Measurements from ENCODE around the gene ACTG2.

Gene ACTG2

DNA sequence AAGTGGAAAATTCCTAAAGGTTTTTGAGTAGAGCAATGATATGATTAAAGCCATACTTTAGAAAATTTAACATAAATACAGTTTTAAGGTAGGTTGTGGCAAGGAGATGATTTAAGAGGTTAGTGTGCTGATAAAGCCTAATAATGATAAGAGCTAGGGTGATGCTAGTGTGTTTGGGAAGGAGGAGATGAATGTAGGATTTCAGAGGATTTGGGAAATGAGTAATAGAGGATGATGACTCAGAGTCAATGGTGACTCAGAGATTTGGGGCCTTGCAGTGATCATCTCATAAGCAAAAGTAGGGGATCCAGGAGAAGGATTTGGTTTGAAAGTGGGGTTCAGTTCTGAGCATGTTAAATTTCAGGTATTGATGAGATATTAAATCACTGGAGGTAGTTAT is 40.8 kb upstream of the ACTG2 start:
- no peak overlapping the region for H3K4me3 ChIP-seq (ENCODE audit: insufficient read depth, low read length, poor library complexity, severe bottlenecking)
- no peak overlapping the region for H3K27ac ChIP-seq (ENCODE audit: low read depth, low read length)
- no peaks in the 10 kb centered on the region for H3K9me2 ChIP-seq (replicated peaks; ENCODE audit: insufficient read depth, low read length)
- no peaks in the 10 kb centered on the region for H3F3A ChIP-seq (ENCODE audit: insufficient read depth)
- H3K27me3 ChIP-seq (ENCODE audit: low read length), result no peaks in the 10 kb centered on the region
- H4K20me1 ChIP-seq (ENCODE audit: low read depth, low read length), result no peaks in the 10 kb centered on the region
- H2AFZ ChIP-seq (ENCODE audit: low read depth, low read length, severe bottlenecking), result no peak overlapping the region
- H3K4me2 ChIP-seq (ENCODE audit: low read depth, low read length, poor library complexity, severe bottlenecking), result no peak overlapping the region
- peaks cover 14% of the 10 kb centered on the region for H3K36me3 ChIP-seq (ENCODE audit: low read length)
- no peak overlapping the region for H3K9ac ChIP-seq (ENCODE audit: low read length)
- H3K9me3 ChIP-seq (ENCODE audit: insufficient read depth, low read length), result no peaks in the 10 kb centered on the region
- no peaks in the 10 kb centered on the region for H3K79me2 ChIP-seq (ENCODE audit: insufficient read depth, low read length)
- TF ChIP-seq EZH2phosphoT487 (conservative IDR thresholded peaks at IDR 0.05; ENCODE audit: low read length), result no peak
- TF ChIP-seq, protein P1, sequence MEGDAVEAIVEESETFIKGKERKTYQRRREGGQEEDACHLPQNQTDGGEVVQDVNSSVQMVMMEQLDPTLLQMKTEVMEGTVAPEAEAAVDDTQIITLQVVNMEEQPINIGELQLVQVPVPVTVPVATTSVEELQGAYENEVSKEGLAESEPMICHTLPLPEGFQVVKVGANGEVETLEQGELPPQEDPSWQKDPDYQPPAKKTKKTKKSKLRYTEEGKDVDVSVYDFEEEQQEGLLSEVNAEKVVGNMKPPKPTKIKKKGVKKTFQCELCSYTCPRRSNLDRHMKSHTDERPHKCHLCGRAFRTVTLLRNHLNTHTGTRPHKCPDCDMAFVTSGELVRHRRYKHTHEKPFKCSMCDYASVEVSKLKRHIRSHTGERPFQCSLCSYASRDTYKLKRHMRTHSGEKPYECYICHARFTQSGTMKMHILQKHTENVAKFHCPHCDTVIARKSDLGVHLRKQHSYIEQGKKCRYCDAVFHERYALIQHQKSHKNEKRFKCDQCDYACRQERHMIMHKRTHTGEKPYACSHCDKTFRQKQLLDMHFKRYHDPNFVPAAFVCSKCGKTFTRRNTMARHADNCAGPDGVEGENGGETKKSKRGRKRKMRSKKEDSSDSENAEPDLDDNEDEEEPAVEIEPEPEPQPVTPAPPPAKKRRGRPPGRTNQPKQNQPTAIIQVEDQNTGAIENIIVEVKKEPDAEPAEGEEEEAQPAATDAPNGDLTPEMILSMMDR (IDR thresholded peaks at IDR 0.05; ENCODE audit: insufficient read depth, low read length, poor library complexity, severe bottlenecking), result no peak

DNA sequence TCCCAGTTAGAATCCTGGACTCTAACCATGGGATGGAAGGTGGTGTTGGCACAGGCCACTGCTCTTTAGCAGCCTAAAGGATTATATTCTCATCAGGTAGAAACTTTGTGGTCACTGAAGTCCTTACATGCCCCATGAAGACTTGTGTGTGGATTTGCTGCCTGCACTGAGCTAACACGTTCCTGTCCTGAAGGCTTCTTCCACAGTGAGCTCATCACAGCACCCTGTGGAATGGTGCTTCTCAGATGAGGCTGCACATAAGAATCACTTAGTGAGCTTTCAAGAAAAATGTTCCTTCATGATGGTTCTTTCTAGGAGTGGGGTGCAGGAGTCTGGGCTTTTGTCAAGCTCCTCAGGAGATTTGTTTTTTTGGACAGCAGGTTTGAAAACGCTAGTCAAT is 37.3 kb upstream of the ACTG2 start:
- no peak overlapping the region for H2AFZ ChIP-seq (ENCODE audit: low read depth, low read length, severe bottlenecking)
- H3K36me3 ChIP-seq (ENCODE audit: low read length), result peaks cover 6% of the 10 kb centered on the region
- no peaks in the 10 kb centered on the region for H3K9me3 ChIP-seq (ENCODE audit: insufficient read depth, low read length)
- no peak overlapping the region for H3K27ac ChIP-seq (ENCODE audit: low read depth, low read length)
- H3K9ac ChIP-seq (ENCODE audit: low read length), result no peak overlapping the region
- H3F3A ChIP-seq (ENCODE audit: insufficient read depth), result no peaks in the 10 kb centered on the region
- no peaks in the 10 kb centered on the region for H4K20me1 ChIP-seq (ENCODE audit: low read depth, low read length)
- H3K4me3 ChIP-seq (ENCODE audit: insufficient read depth, low read length, poor library complexity, severe bottlenecking), result no peak overlapping the region
- no peaks in the 10 kb centered on the region for H3K9me2 ChIP-seq (replicated peaks; ENCODE audit: insufficient read depth, low read length)
- no peaks in the 10 kb centered on the region for H3K27me3 ChIP-seq (ENCODE audit: low read length)
- H3K4me2 ChIP-seq (ENCODE audit: low read depth, low read length, poor library complexity, severe bottlenecking), result no peak overlapping the region
- no peak for TF ChIP-seq EZH2phosphoT487 (conservative IDR thresholded peaks at IDR 0.05; ENCODE audit: low read length)
- TF ChIP-seq, protein P1 (IDR thresholded peaks at IDR 0.05; ENCODE audit: insufficient read depth, low read length, poor library complexity, severe bottlenecking), result no peak
- no peaks in the 10 kb centered on the region for H3K79me2 ChIP-seq (ENCODE audit: insufficient read depth, low read length)

DNA sequence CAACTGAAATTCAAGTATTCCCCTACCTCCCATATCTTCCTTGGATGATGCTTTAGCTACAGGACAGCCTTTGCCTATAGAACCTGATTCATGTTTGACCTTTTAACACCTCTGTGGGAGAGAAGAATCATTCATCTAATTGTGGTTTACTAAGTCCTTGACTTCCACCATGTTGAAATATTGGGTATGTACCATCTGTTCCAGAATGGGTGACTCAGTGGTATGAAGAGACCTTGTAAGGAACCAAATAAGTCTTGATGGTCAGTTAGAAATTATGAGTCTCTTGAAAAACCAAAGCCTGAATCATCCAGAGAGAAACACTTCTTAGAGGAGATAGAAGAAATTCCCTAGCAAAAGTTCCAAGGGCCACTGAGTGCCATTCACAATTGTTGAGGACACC is 36.6 kb upstream of the ACTG2 start:
- Histone ChIP-seq H3K4me3 (ENCODE audit: insufficient read depth, low read length, poor library complexity, severe bottlenecking) (no peak overlapping the region), H3K27ac (ENCODE audit: low read depth, low read length) (no peak overlapping the region), H2AFZ (ENCODE audit: low read depth, low read length, severe bottlenecking) (no peak overlapping the region), H3K36me3 (ENCODE audit: low read length) (peaks cover 2% of the 10 kb centered on the region; the same call in 1 of the 2 replicates), H3K4me2 (ENCODE audit: low read depth, low read length, poor library complexity, severe bottlenecking) (no peak overlapping the region), H3K9me2 (replicated peaks; ENCODE audit: insufficient read depth, low read length) (no peaks in the 10 kb centered on the region), H3K27me3 (ENCODE audit: low read length) (no peaks in the 10 kb centered on the region), H3K9ac (ENCODE audit: low read length) (no peak overlapping the region), H3F3A (ENCODE audit: insufficient read depth) (no peaks in the 10 kb centered on the region), H3K79me2 (ENCODE audit: insufficient read depth, low read length) (no peaks in the 10 kb centered on the region), H4K20me1 (ENCODE audit: low read depth, low read length) (no peaks in the 10 kb centered on the region), H3K9me3 (ENCODE audit: insufficient read depth, low read length) (no peaks in the 10 kb centered on the region)
- TF ChIP-seq, protein P1 (IDR thresholded peaks at IDR 0.05; ENCODE audit: insufficient read depth, low read length, poor library complexity, severe bottlenecking), result no peak
- TF ChIP-seq EZH2phosphoT487 (conservative IDR thresholded peaks at IDR 0.05; ENCODE audit: low read length), result no peak

All from SU-DHL-6 (cell line).